Naive thymus-derived CD4-positive, alpha-beta T cell (primary cell): ENCODE measurements around the gene HS2ST1. TPM values are rescaled to one million over a fixed set of nuclear protein-coding genes. Genes with fewer than 3 reads are reported as not detected.
A peak's percentile ranks its signal among the peaks of the same experiment; 100 is the strongest.

Experiments used
- ATAC-seq: fragments of 150-1000 bp; cut with Tn5 transposase; 2 replicates; pipeline ENCODE4 v1.10.0; 2021; ENCODE audit warnings: mild to moderate bottlenecking, moderate library complexity
- CTCF ChIA-PET: fragments of 350-600 bp; sonication (Branson Sonifier 250); formaldehyde crosslinking; loops from one replicate; lab custom pipeline; 2021; ENCODE audit warnings: antibody characterized with exemption; lab: Charles Lee
- POLR2A ChIA-PET: fragments of 350-600 bp; sonication (Branson Sonifier 250); formaldehyde crosslinking; loops from one replicate; lab custom pipeline; 2021; ENCODE audit warnings: antibody characterized with exemption, inconsistent platforms; lab: Charles Lee
- DNase-seq, 9 donors: peaks; one replicate each; pipeline versions ENCODE4 v3.0.0 to v3.0.0-alpha.2; 2020 to 2022; ENCODE audit warnings: mixed read lengths in 1 of 9
- H3K27ac ChIP-seq: one replicate; pipeline ENCODE4 v1.7.0; 2013; ENCODE audit warnings: mild to moderate bottlenecking, low read depth, low read length, moderate library complexity
- H3K27me3 ChIP-seq, 2 donors: one replicate each; pipeline ENCODE4 v1.7.0; 2013; ENCODE audit warnings: low read length in 2 of 2, mild to moderate bottlenecking in 2 of 2, moderate library complexity in 2 of 2; ENCODE audit not compliant: control insufficient read depth in 2 of 2, insufficient read depth in 2 of 2
- H3K36me3 ChIP-seq, 3 experiments: 1 replicate in 2 of 3; 2 replicates in 1 of 3; pipeline ENCODE4 v1.7.0; 2013; ENCODE audit warnings: low read length in 3 of 3, mild to moderate bottlenecking in 3 of 3, moderate library complexity in 1 of 3; ENCODE audit not compliant: insufficient read depth in 3 of 3, control insufficient read depth in 2 of 3
- H3K4me1 ChIP-seq, 2 donors: one replicate each; pipeline ENCODE4 v1.7.0; 2013; ENCODE audit warnings: low read length in 2 of 2, mild to moderate bottlenecking in 2 of 2, moderate library complexity in 1 of 2; ENCODE audit not compliant: control insufficient read depth in 2 of 2, insufficient read depth in 2 of 2
- H3K4me3 ChIP-seq: 2 replicates; pipeline ENCODE4 v1.7.0; 2013; ENCODE audit warnings: mild to moderate bottlenecking, low read length
- H3K9me3 ChIP-seq, 3 experiments: 1 replicate in 2 of 3; 2 replicates in 1 of 3; pipeline ENCODE4 v1.7.0; 2013; ENCODE audit warnings: low read length in 3 of 3; ENCODE audit not compliant: control insufficient read depth in 2 of 3
- H3K27ac Mint-ChIP-seq, 9 donors: one replicate each; pipeline ENCODE4 v1.8.0; 2020 to 2022; ENCODE audit warnings: mixed read lengths in 9 of 9, mild to moderate bottlenecking in 8 of 9, moderate library complexity in 5 of 9, inconsistent platforms in 2 of 9
- H3K27me3 Mint-ChIP-seq, 5 donors: one replicate each; pipeline ENCODE4 v1.8.0; 2021 to 2022; ENCODE audit warnings: mixed read lengths in 5 of 5, mild to moderate bottlenecking in 1 of 5
- H3K36me3 Mint-ChIP-seq, 5 donors: one replicate each; pipeline ENCODE4 v1.8.0; 2020 to 2022; ENCODE audit warnings: mixed read lengths in 5 of 5, mild to moderate bottlenecking in 3 of 5, inconsistent platforms in 1 of 5
- H3K4me1 Mint-ChIP-seq, 7 donors: one replicate each; pipeline ENCODE4 v1.8.0; 2020 to 2022; ENCODE audit warnings: mixed read lengths in 7 of 7, mild to moderate bottlenecking in 3 of 7, inconsistent platforms in 1 of 7
- H3K4me3 Mint-ChIP-seq, 10 donors: one replicate each; pipeline ENCODE4 v1.8.0; 2020 to 2022; ENCODE audit warnings: mild to moderate bottlenecking in 10 of 10, mixed read lengths in 10 of 10, moderate library complexity in 6 of 10, inconsistent platforms in 2 of 10
- H3K9me3 Mint-ChIP-seq, 11 donors: one replicate each; pipeline ENCODE4 v1.8.0; 2020 to 2022; ENCODE audit warnings: mixed read lengths in 11 of 11, mild to moderate bottlenecking in 4 of 11, inconsistent platforms in 1 of 11, moderate library complexity in 1 of 11
- intact Hi-C, 2 donors: fragments of 100-400 bp; cut with micrococcal nuclease; formaldehyde crosslinking; loops; one replicate each; pipeline ENCODE4 v1.15.1; 2023
- polyA plus RNA-seq, 2 donors: library from polyadenylated mRNA; unstranded; fragments of 300-500 nt; fragmentation: Illumina TruSeq; gene quantifications; one replicate each; pipeline ENCODE4 v1.2.3, GENCODE V29; 2021
- total RNA-seq, 6 experiments: library from RNA in 5 of 6; stranded (reverse) in 5 of 6; gene quantifications; 1 replicate in 5 of 6; 2 replicates in 1 of 6; pipeline ENCODE4 v1.2.3 and lab custom pipeline; 2021 to 2026

HS2ST1 gene
- total and polyA plus RNA-seq, 7 experiments from 2014 or later = 7.1 to 18.3 (median 10.2) TPM

GRCh38 chr1:86965827-86966182 is 51.4 kb downstream of the HS2ST1 start:
- no peaks in the 10 kb centered on the region for H3K36me3 ChIP-seq
- Mint-ChIP-seq H3K36me3 (peaks cover 0 to 3% (median 0%) of the 10 kb centered on the region in 5 donors), H3K4me3 (no peak overlapping the region), H3K4me1 (peaks cover 0 to 5% (median 0%) of the 10 kb centered on the region in 7 donors), H3K27ac (no peak overlapping the region), H3K9me3 (peaks cover 0 to 4% (median 0%) of the 10 kb centered on the region in 11 donors), H3K27me3 (no peaks in the 10 kb centered on the region)
- no peak overlapping the region for H3K4me3 ChIP-seq
- ChIA-PET POLR2A (no interaction called here), CTCF (no interaction called here)
- no peak overlapping the region for H3K27ac ChIP-seq
- no peak for ATAC-seq
- intact Hi-C loops = loop anchor here (1.0 to 10.0 kb wide), 7 partner anchors 51 to 585 kb away; partner anchors contain the start of genes HS2ST1 (in 1 of the 2) and SELENOF (in 1 of the 2)
- H3K4me1 ChIP-seq = no peaks in the 10 kb centered on the region
- H3K9me3 ChIP-seq = no peaks in the 10 kb centered on the region
- H3K27me3 ChIP-seq = no peaks in the 10 kb centered on the region
- DNase-seq = no peak

GRCh38 chr1:86970938-86971337 is 56.5 kb downstream of the HS2ST1 start:
- H3K36me3 Mint-ChIP-seq = peaks cover 0 to 3% (median 0%) of the 10 kb centered on the region in 5 donors
- CTCF ChIA-PET = no interaction called here
- ATAC-seq = no peak
- Histone ChIP-seq H3K36me3 (no peaks in the 10 kb centered on the region), H3K4me1 (no peaks in the 10 kb centered on the region), H3K27ac (no peak overlapping the region), H3K27me3 (no peaks in the 10 kb centered on the region), H3K9me3 (no peaks in the 10 kb centered on the region), H3K4me3 (no peak overlapping the region)
- intact Hi-C loops = no loop called here
- no peak for DNase-seq
- H3K27me3 Mint-ChIP-seq = no peaks in the 10 kb centered on the region
- no peaks in the 10 kb centered on the region for H3K9me3 Mint-ChIP-seq
- H3K27ac Mint-ChIP-seq = no peak overlapping the region
- peaks cover 0 to 21% (median 10%) of the 10 kb centered on the region in 7 donors for H3K4me1 Mint-ChIP-seq
- POLR2A ChIA-PET = interaction anchor here (0.6 kb wide), 1 partner anchor 218 kb away, joined by 4 read pairs; no protein-coding TSS in a partner anchor
- no peak overlapping the region for H3K4me3 Mint-ChIP-seq

GRCh38 chr1:86971778-86972177 is 57.3 kb downstream of the HS2ST1 start:
- H3K4me1 ChIP-seq = no peaks in the 10 kb centered on the region
- Mint-ChIP-seq H3K4me3 (no peak overlapping the region), H3K9me3 (no peaks in the 10 kb centered on the region), H3K4me1 (peaks cover 0 to 24% (median 14%) of the 10 kb centered on the region in 7 donors), H3K27me3 (no peaks in the 10 kb centered on the region), H3K36me3 (peaks cover 0 to 3% (median 0%) of the 10 kb centered on the region in 5 donors), H3K27ac (no peak overlapping the region)
- H3K27ac ChIP-seq = no peak overlapping the region
- no peaks in the 10 kb centered on the region for H3K36me3 ChIP-seq
- no peaks in the 10 kb centered on the region for H3K9me3 ChIP-seq
- ATAC-seq = no peak
- H3K27me3 ChIP-seq = no peaks in the 10 kb centered on the region
- no peak overlapping the region for H3K4me3 ChIP-seq
- ChIA-PET CTCF (no interaction called here), POLR2A (interaction anchor here (0.6 kb wide), 1 partner anchor 217 kb away, joined by 4 read pairs; no protein-coding TSS in a partner anchor)
- no peak for DNase-seq
- intact Hi-C loops = no loop called here

GRCh38 chr1:86972262-86972661 is 57.8 kb downstream of the HS2ST1 start:
- Histone ChIP-seq H3K4me1 (no peaks in the 10 kb centered on the region), H3K4me3 (no peak overlapping the region), H3K36me3 (no peaks in the 10 kb centered on the region), H3K27ac (no peak overlapping the region), H3K27me3 (no peaks in the 10 kb centered on the region), H3K9me3 (no peaks in the 10 kb centered on the region)
- ATAC-seq (no peak), DNase-seq (no peak)
- no peaks in the 10 kb centered on the region for H3K27me3 Mint-ChIP-seq
- no peaks in the 10 kb centered on the region for H3K9me3 Mint-ChIP-seq
- H3K36me3 Mint-ChIP-seq = peaks cover 0 to 3% (median 0%) of the 10 kb centered on the region in 5 donors
- intact Hi-C loops = no loop called here
- no peak overlapping the region for H3K4me3 Mint-ChIP-seq
- CTCF ChIA-PET = no interaction called here
- peak overlapping the region in 1 of 9 donors; percentile 5 for H3K27ac Mint-ChIP-seq
- H3K4me1 Mint-ChIP-seq = peaks cover 0 to 24% (median 14%) of the 10 kb centered on the region in 7 donors
- POLR2A ChIA-PET = no interaction called here

GRCh38 chr1:86975993-86976550 is 61.6 kb downstream of the HS2ST1 start:
- no peaks in the 10 kb centered on the region for H3K9me3 Mint-ChIP-seq
- H3K4me1 ChIP-seq = no peaks in the 10 kb centered on the region
- no peaks in the 10 kb centered on the region for H3K27me3 Mint-ChIP-seq
- no peak overlapping the region for H3K27ac Mint-ChIP-seq
- H3K9me3 ChIP-seq = no peaks in the 10 kb centered on the region
- DNase-seq (no peak), ATAC-seq (no peak)
- no peaks in the 10 kb centered on the region for H3K27me3 ChIP-seq
- ChIA-PET CTCF (no interaction called here), POLR2A (no interaction called here)
- intact Hi-C loops = no loop called here
- no peak overlapping the region for H3K27ac ChIP-seq
- no peaks in the 10 kb centered on the region for H3K36me3 ChIP-seq
- H3K36me3 Mint-ChIP-seq = peaks cover 0 to 16% (median 11%) of the 10 kb centered on the region in 5 donors
- no peak overlapping the region for H3K4me3 ChIP-seq
- H3K4me1 Mint-ChIP-seq = peaks cover 0 to 24% (median 12%) of the 10 kb centered on the region in 7 donors
- no peak overlapping the region for H3K4me3 Mint-ChIP-seq

GRCh38 chr1:86976664-86977063 is 62.2 kb downstream of the HS2ST1 start:
- H3K9me3 ChIP-seq = no peaks in the 10 kb centered on the region
- no peaks in the 10 kb centered on the region for H3K27me3 ChIP-seq
- no peak overlapping the region for H3K27ac ChIP-seq
- H3K9me3 Mint-ChIP-seq = no peaks in the 10 kb centered on the region
- H3K4me3 ChIP-seq = no peak overlapping the region
- no peak for DNase-seq
- no peak overlapping the region for H3K4me3 Mint-ChIP-seq
- ChIA-PET CTCF (no interaction called here), POLR2A (no interaction called here)
- intact Hi-C loops = no loop called here
- H3K27ac Mint-ChIP-seq = no peak overlapping the region
- no peaks in the 10 kb centered on the region for H3K4me1 ChIP-seq
- H3K4me1 Mint-ChIP-seq = peaks cover 0 to 24% (median 12%) of the 10 kb centered on the region in 7 donors
- no peak for ATAC-seq
- peaks cover 0 to 21% (median 13%) of the 10 kb centered on the region in 5 donors for H3K36me3 Mint-ChIP-seq
- no peaks in the 10 kb centered on the region for H3K27me3 Mint-ChIP-seq
- no peaks in the 10 kb centered on the region for H3K36me3 ChIP-seq
